Endothelial cell of umbilical vein (primary cell): ENCODE measurements around the gene SREBF1.

Experiments used
- CTCF ChIP-seq, 2 donors: IDR thresholded peaks; 1 replicate in 1 of 2; 2 replicates in 1 of 2; pipeline ENCODE4 v1.5.1; 2011; ENCODE audit warnings: low read length in 2 of 2, mild to moderate bottlenecking in 2 of 2, moderate library complexity in 2 of 2, control low read depth in 1 of 2, inconsistent platforms in 1 of 2, low read depth in 1 of 2; ENCODE audit not compliant: insufficient read depth in 1 of 2; ENCODE audit errors: extremely low read depth in 1 of 2
- EZH2 ChIP-seq: IDR thresholded peaks from 2 replicates; pipeline ENCODE4 v1.6.1; 2012; ENCODE audit warnings: borderline replicate concordance, low read depth, mild to moderate bottlenecking, moderate library complexity, low read length, inconsistent platforms; ENCODE audit not compliant: severe bottlenecking
- POLR2AphosphoS5 ChIP-seq: IDR thresholded peaks from 2 replicates; pipeline ENCODE4 v1.6.1; 2012; ENCODE audit warnings: low read depth, mild to moderate bottlenecking, control low read depth, low read length, moderate library complexity; ENCODE audit not compliant: insufficient read depth

GRCh38 chr17:17778308-17779014, 58.3 kb downstream of the SREBF1 start:
- no peak for TF ChIP-seq POLR2AphosphoS5
- no peak for TF ChIP-seq CTCF (IDR thresholded peaks at IDR 0.05; ENCODE audit: extremely low read depth in 1 of 2, insufficient read depth in 1 of 2, low read depth in 1 of 2, low read length in 2 of 2)
- no peak for TF ChIP-seq EZH2
